Activated naive CD4-positive, alpha-beta T cell (primary cell): ENCODE data around the gene PTGER2.

ENCODE experiments used
- DNase-seq, 4 experiments: peaks; one replicate each; lab custom pipeline; 2025; lab: John Stamatoyannopoulos, UW

PTGER2 gene

DNA sequence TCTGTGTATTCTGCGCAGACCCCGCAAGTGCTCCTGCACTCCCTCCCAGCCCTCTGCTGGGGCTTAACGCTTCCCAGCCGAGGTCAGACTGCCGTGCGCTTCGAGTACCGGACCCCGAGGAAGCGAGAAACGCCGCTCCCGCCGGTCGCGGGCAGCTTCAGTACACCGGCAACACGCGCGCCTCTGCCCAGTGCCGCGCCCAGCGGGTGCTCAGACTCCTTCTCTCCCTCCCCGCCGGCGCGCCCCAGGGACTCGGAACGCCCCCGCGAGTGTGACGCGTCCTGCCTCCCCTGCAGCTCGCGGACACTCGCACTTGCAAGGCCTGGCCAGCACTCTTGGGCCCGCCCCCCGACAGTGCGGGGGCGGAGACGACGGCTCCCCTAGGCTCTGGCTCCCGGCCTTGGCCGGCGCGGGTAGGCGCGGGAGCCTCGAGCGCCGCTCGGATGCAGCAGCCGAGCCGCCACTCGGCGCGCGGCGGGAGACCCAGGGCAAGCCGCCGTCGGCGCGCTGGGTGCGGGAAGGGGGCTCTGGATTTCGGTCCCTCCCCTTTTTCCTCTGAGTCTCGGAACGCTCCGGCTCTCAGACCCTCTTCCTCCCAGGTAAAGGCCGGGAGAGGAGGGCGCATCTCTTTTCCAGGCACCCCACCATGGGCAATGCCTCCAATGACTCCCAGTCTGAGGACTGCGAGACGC is at the start of gene PTGER2:
Gene PTGER2, plus strand, starts transcription at position 410 of the 692 bp plus-strand sequence. Its CDS starts 237 bp downstream, at position 647.
- peak; percentile 6 to 31 (median 18) for DNase-seq

- DNase-seq, result no peak
Observed at GRCh38 chr14:52265253-52265652, 48.9 kb upstream of the PTGER2 start.

- DNase-seq, result no peak
Observed at GRCh38 chr14:52266179-52266578, 47.9 kb upstream of the PTGER2 start.

DNA sequence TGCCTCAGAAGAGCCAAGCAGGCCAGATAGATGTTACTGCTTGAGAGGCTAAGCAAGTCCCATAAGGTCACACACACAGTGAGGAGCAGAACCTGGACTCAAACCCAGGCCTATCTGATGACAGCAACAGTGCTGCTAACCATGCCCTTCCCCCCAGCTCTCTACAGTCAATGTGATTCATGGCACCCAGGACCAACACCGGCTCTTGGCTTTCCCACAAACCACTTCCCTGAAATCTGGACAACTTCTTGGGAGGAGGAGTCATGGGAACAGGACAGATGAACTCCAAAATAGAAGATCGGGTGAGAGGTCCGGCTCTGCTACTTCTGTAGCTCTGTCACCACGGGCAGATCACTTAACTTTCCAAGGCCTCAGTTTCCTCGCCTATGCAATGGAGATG is 47.3 kb upstream of the PTGER2 start:
- no peak for DNase-seq

GRCh38 chr14:52267501-52268278 is 46.4 kb upstream of the PTGER2 start, which contains the start of gene PTGDR:
Gene PTGDR, plus strand, starts transcription at chr14:52267698. Its CDS starts 117 bp downstream, at chr14:52267815.
- no peak for DNase-seq

DNA sequence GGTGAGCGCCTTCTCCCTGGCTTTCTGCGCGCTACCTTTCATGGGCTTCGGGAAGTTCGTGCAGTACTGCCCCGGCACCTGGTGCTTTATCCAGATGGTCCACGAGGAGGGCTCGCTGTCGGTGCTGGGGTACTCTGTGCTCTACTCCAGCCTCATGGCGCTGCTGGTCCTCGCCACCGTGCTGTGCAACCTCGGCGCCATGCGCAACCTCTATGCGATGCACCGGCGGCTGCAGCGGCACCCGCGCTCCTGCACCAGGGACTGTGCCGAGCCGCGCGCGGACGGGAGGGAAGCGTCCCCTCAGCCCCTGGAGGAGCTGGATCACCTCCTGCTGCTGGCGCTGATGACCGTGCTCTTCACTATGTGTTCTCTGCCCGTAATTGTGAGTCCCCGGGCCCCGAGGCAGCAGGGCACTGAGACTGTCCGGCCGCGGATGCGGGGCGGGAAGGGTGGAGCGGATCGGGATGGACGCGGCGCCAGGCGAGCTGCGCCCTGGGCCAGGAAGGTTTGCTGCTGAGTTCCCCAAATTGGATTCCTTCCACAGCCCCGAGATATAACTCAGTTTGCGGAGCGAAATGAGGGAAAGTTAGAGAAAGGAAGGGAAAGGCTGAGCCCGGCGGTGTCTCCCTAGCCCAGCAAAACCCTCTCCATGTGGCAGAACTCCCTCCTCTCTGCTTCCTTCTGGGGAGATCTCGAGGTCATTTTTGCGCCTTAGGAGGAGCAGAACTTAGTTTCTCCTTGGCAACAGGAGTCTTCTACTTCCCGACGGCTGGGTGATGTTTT is 45.6 kb upstream of the PTGER2 start:
- no peak for DNase-seq

DNA sequence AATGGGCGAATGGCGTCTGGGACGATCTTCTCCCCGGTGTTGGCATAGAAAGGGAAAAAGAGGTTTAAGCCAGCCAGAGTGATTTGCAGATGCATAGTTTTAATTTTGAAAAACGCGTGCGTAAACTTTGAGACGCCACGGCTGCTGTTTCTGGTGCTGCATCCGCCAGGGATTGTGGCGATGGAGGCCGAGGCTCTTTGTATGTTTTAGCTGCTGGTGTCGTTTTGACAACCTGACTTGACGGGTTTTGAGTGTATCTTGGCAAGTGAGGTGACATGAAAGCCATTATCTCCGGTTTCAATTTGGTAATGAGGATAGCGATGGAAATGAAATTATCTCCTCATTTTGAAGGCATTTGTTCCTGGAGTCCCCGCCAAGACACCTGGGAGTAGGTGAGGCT is 45.0 kb upstream of the PTGER2 start:
- DNase-seq, result no peak

DNA sequence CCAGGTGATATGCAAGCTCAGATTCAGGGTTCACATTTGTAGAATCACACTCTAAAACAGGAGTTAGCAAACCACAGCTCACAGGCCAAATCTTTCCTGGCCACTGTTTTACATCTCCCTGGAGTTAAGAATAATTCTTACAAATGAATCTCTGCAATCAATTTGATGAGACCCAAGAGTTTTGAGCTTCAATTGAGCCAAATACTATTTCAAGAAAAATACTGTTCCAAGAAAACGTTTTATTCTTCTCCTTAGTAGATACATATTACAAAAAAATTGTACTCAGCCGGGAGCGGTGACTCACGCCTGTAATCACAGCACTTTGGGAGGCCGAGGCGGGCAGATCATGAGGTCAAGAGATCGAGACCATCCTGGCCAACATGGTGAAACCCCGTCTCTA is 44.1 kb upstream of the PTGER2 start:
- no peak for DNase-seq

DNA sequence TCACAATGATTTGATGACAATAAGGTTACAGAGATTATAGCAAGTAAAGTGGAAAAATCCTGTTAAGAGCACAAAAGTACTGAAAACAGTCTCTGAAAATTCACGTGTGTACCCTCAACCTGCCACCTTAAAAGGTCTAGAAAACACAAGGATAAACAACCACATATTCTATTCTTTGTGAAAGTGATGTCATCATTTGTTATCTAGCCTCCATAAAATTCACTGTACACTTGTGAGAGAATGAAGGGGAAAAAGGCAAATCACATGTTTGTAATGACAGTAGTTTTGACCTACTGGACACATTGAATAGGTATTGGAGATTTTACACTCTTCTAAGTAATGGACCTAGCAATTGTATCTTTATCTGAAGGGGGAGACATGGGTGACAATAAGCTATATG is 42.6 kb upstream of the PTGER2 start:
- no peak for DNase-seq

GRCh38 chr14:52272375-52272774 is 41.7 kb upstream of the PTGER2 start:
- no peak for DNase-seq

- no peak for DNase-seq
Observed at GRCh38 chr14:52275372-52275771, 38.7 kb upstream of the PTGER2 start.

DNA sequence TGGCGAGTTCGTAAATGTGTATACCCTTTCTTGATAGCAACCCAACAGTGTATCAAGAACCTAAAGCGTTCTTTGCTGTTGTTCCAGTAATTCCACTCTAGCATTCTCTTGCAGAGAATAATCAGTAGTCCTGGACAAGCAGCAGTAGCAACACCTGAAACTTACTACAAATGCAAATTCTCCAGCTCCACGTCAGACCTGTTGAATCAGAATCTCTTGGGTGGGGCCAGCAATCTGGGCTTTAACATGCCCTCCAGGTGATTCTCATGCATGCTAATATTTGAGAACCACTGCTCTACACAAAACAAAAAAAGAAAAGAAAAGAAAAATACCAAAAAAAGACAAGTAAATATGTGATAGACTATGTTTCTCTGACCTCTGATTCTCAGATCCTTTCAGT is 36.6 kb upstream of the PTGER2 start:
- DNase-seq, result no peak

GRCh38 chr14:52279408-52279807 is 34.7 kb upstream of the PTGER2 start:
- DNase-seq, result no peak

GRCh38 chr14:52283099-52283498 is 31.0 kb upstream of the PTGER2 start:
- no peak for DNase-seq

- DNase-seq, result no peak
Observed at GRCh38 chr14:52286661-52287649, 27.2 kb upstream of the PTGER2 start.

- no peak for DNase-seq
Observed at GRCh38 chr14:52296378-52296777, 17.7 kb upstream of the PTGER2 start.

- no peak for DNase-seq
Observed at GRCh38 chr14:52298795-52299194, 15.3 kb upstream of the PTGER2 start.

- no peak for DNase-seq
Observed at GRCh38 chr14:52299692-52300278, 14.3 kb upstream of the PTGER2 start.

DNA sequence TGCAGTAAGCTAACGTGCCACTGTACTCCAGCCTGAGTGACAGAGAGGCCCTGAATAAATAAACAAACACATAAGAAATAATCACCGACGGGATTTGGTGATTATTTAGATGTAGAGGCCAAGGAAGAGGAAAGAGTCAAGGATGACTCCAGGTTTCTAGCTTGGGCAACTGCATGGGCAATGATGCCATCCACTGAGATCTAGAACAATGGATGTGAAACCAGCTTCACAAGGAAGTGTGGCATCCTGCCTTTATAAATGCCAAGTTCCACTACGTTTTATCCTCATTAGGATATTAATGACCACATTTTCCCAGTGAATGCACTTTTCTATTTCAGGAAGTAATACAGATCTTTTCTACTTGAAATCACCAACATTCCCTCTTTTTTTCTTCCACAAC is 10.9 kb upstream of the PTGER2 start:
- no peak for DNase-seq

- no peak for DNase-seq
Observed at GRCh38 chr14:52304248-52304904, 9.7 kb upstream of the PTGER2 start.
